Measurements from ENCODE around the gene MYBPH. TPM values are rescaled to one million over a fixed set of nuclear protein-coding genes. Genes with fewer than 3 reads are reported as not detected.

Gene MYBPH
- total RNA-seq, 2 experiments from 2014 or later = not detected

DNA sequence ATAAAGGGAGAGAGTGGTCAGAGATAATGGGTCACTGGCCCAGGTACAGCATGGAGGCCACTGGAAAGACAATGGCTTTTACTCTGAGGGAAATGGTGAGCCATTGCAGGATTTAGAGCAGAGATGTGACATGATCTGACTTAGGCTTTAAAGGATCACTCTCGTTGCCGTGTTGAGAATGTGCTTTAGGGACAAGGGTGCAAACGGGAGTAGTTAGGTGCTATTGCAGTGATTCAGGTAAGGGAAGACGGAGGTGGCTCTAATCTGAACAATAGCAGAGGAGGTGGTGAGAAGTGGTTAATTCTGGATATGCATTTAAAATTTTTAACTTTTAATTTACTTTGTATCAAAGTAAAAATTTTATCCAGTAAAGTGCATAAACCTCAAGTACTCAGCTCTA, 38.3 kb downstream of the MYBPH start:
- no peak for DNase-seq
- CTCF ChIA-PET = interaction anchor here (1.2 kb wide), 1 partner anchor 98 kb away, joined by 3 read pairs; no protein-coding TSS in a partner anchor
- intact Hi-C loops (cut with micrococcal nuclease) = no loop called here
- peaks cover 4% of the 10 kb centered on the region for H3K27me3 Mint-ChIP-seq (ENCODE audit: low read depth)
- H3K4me3 Mint-ChIP-seq = no peak overlapping the region
- H3K36me3 Mint-ChIP-seq (ENCODE audit: low read depth) = no peaks in the 10 kb centered on the region
- no peaks in the 10 kb centered on the region for H3K4me1 Mint-ChIP-seq (ENCODE audit: low read depth)
- H3K27ac Mint-ChIP-seq = no peak overlapping the region
- H3K9me3 Mint-ChIP-seq = no peaks in the 10 kb centered on the region

GRCh38 chr1:203136409-203137042, 39.1 kb downstream of the MYBPH start:
- Mint-ChIP-seq H3K4me1 (ENCODE audit: low read depth) (no peaks in the 10 kb centered on the region), H3K27ac (no peak overlapping the region), H3K27me3 (ENCODE audit: low read depth) (peaks cover 4% of the 10 kb centered on the region), H3K9me3 (no peaks in the 10 kb centered on the region), H3K4me3 (no peak overlapping the region), H3K36me3 (ENCODE audit: low read depth) (no peaks in the 10 kb centered on the region)
- CTCF ChIA-PET = no interaction called here
- no peak for DNase-seq
- intact Hi-C loops (cut with micrococcal nuclease) = no loop called here

- intact Hi-C loops (cut with micrococcal nuclease) = no loop called here
- no peak overlapping the region for H3K27ac Mint-ChIP-seq
Observed at GRCh38 chr1:203135636-203136305, 39.9 kb downstream of the MYBPH start.

DNA sequence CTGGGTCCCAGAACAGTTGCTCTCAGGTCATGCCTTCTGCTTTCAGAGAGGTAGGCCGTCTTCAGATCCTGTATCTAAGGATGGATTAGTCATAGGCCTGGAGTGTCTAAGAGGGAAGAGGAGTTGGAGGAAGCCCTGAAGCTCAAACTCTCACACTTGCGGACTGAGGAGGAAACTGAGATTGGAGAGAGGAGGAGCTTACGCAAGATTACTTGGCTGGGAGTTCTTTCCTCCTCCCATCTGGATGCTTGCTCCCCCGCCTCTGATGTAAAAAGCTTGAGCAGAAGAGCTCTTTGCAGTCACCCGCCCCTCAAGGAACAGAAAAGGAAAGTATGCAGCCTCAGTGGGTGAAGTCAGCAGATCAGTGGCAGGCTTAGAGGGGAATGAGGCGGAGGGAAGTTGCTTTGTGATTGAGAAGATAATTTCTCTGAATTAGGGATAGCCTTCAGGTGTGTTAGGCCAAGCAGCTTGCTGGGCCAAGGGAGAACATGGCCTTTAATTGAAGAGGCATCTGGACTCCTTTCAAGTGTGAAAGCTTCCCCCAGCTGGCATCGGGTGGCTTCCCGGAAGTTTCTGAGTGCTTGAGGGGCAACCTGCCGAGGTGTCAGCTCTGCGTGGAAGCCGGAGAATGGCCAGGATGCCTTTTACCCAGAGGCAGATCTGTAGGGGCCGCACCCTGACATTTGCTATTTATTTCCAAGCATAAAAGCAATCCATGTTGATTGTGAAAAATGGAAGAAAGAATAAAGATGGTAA, 41.5 kb downstream of the MYBPH start:
- intact Hi-C loops (cut with micrococcal nuclease) = no loop called here
- H3K27ac Mint-ChIP-seq = no peak overlapping the region
- H3K27me3 Mint-ChIP-seq (ENCODE audit: low read depth) = peaks cover 9% of the 10 kb centered on the region
- DNase-seq = no peak
- H3K36me3 Mint-ChIP-seq (ENCODE audit: low read depth) = no peaks in the 10 kb centered on the region
- no peaks in the 10 kb centered on the region for H3K9me3 Mint-ChIP-seq
- H3K4me3 Mint-ChIP-seq = no peak overlapping the region
- CTCF ChIA-PET = interaction anchor here (1.6 kb wide), 1 partner anchor 39 kb away, joined by 8 read pairs; no protein-coding TSS in a partner anchor
- H3K4me1 Mint-ChIP-seq (ENCODE audit: low read depth) = no peaks in the 10 kb centered on the region

More at GRCh38 chr1:203135636-203136305, 39.9 kb downstream of the MYBPH start:
- Mint-ChIP-seq H3K4me3 (no peak overlapping the region), H3K9me3 (no peaks in the 10 kb centered on the region), H3K36me3 (ENCODE audit: low read depth) (no peaks in the 10 kb centered on the region), H3K27me3 (ENCODE audit: low read depth) (peaks cover 4% of the 10 kb centered on the region), H3K4me1 (ENCODE audit: low read depth) (no peaks in the 10 kb centered on the region)
- CTCF ChIA-PET = no interaction called here
- DNase-seq = no peak

- no peak overlapping the region for H3K4me3 Mint-ChIP-seq
- CTCF ChIA-PET = interaction anchor here (1.6 kb wide), 1 partner anchor 11 kb away, joined by 3 read pairs; no protein-coding TSS in a partner anchor
- H3K27me3 Mint-ChIP-seq (ENCODE audit: low read depth) = peaks cover 29% of the 10 kb centered on the region
Observed at GRCh38 chr1:203131548-203132200, 44.0 kb downstream of the MYBPH start.

DNA sequence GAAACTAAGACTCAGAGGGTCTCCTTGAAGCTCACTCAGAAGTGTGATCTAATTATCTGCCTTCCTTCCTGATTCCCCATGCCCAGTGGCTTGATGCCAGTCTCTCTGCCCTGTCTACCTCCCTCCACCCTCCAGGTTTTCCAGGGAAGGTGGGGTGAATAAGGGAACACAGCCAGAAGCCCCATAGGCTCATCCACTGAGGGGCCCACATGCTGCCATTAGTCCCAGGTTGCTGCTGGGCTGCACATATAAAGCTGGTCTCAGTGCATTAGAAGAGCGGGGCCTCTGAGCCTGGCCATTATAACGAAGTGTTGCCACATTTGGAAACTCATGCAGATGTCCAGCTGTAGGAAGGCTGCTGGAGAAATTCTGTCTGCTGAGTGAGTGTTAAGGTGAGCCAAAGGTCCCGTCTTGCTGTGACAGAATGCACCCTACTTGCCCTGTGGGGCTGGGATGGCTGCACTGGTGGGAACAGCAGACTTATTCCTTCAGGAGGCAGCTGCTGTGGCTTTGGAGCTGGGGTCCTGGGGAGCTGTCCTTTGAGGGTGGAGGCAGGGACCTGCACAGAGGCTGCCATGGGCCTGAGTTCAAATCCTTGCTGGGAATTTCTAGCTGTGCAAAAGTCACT, 45.2 kb downstream of the MYBPH start:
- Mint-ChIP-seq H3K9me3 (no peaks in the 10 kb centered on the region), H3K27me3 (ENCODE audit: low read depth) (peaks cover 39% of the 10 kb centered on the region), H3K36me3 (ENCODE audit: low read depth) (no peaks in the 10 kb centered on the region), H3K27ac (no peak overlapping the region), H3K4me1 (ENCODE audit: low read depth) (peaks cover 12% of the 10 kb centered on the region), H3K4me3 (no peak overlapping the region)
- CTCF ChIA-PET = interaction anchor here (0.7 kb wide), 1 partner anchor 39 kb away, joined by 3 read pairs; no protein-coding TSS in a partner anchor
- DNase-seq = no peak
- intact Hi-C loops (cut with micrococcal nuclease) = no loop called here

More at GRCh38 chr1:203131548-203132200, 44.0 kb downstream of the MYBPH start:
- Mint-ChIP-seq H3K27ac (no peak overlapping the region), H3K4me1 (ENCODE audit: low read depth) (peaks cover 12% of the 10 kb centered on the region), H3K9me3 (no peaks in the 10 kb centered on the region), H3K36me3 (ENCODE audit: low read depth) (no peaks in the 10 kb centered on the region)
- no peak for DNase-seq
- intact Hi-C loops (cut with micrococcal nuclease) = no loop called here

- Mint-ChIP-seq H3K27ac (no peak overlapping the region), H3K27me3 (ENCODE audit: low read depth) (peaks cover 46% of the 10 kb centered on the region), H3K36me3 (ENCODE audit: low read depth) (no peaks in the 10 kb centered on the region), H3K4me3 (no peak overlapping the region), H3K9me3 (no peaks in the 10 kb centered on the region), H3K4me1 (ENCODE audit: low read depth) (peaks cover 12% of the 10 kb centered on the region)
- no peak for DNase-seq
- intact Hi-C loops (cut with micrococcal nuclease) = no loop called here
- CTCF ChIA-PET = interaction anchor here (0.7 kb wide), 1 partner anchor 39 kb away, joined by 3 read pairs; no protein-coding TSS in a partner anchor
Observed at GRCh38 chr1:203129501-203130231, 46.0 kb downstream of the MYBPH start.

DNA sequence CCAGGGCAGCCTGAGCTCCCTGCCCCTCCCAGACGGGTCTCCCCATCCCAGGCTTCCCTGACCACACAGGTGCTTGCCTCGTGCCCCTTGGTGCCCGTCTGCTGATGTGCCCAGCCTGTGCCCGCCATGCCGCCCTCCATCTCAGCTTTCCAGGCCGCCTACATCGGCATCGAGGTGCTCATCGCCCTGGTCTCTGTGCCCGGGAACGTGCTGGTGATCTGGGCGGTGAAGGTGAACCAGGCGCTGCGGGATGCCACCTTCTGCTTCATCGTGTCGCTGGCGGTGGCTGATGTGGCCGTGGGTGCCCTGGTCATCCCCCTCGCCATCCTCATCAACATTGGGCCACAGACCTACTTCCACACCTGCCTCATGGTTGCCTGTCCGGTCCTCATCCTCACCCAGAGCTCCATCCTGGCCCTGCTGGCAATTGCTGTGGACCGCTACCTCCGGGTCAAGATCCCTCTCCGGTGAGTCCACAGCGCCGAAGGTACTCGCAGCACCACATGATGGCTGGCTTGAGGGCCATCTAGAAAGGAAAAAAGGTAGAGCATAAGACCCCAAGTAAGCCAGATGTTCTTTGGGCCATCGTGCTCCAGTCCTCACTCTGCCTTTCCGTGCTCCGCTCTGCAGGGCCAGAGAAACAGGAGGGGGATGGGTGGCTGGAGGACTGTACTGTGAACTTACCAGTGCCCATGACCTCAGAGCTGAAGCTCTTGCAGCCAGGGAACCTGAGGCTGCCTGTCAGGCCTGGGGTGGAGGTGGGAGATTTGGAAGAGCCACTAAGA, 46.7 kb downstream of the MYBPH start:
- CTCF ChIA-PET = no interaction called here
- intact Hi-C loops (cut with micrococcal nuclease) = no loop called here
- Mint-ChIP-seq H3K27ac (no peak overlapping the region), H3K27me3 (ENCODE audit: low read depth) (peaks cover 53% of the 10 kb centered on the region), H3K4me3 (no peak overlapping the region), H3K4me1 (ENCODE audit: low read depth) (peaks cover 12% of the 10 kb centered on the region), H3K36me3 (ENCODE audit: low read depth) (no peaks in the 10 kb centered on the region), H3K9me3 (no peaks in the 10 kb centered on the region)
- no peak for DNase-seq

- intact Hi-C loops (cut with micrococcal nuclease) = no loop called here
- peaks cover 56% of the 10 kb centered on the region for H3K27me3 Mint-ChIP-seq (ENCODE audit: low read depth)
- CTCF ChIA-PET = interaction anchor here (1.5 kb wide), 1 partner anchor 10 kb away, joined by 3 read pairs; no protein-coding TSS in a partner anchor
- H3K4me1 Mint-ChIP-seq (ENCODE audit: low read depth) = peaks cover 12% of the 10 kb centered on the region
- no peak for DNase-seq
- H3K4me3 Mint-ChIP-seq = no peak overlapping the region
- no peak overlapping the region for H3K27ac Mint-ChIP-seq
- H3K36me3 Mint-ChIP-seq (ENCODE audit: low read depth) = no peaks in the 10 kb centered on the region
- no peaks in the 10 kb centered on the region for H3K9me3 Mint-ChIP-seq
Observed at GRCh38 chr1:203128431-203128715, 47.3 kb downstream of the MYBPH start.

GRCh38 chr1:203127666-203128430, 47.8 kb downstream of the MYBPH start, which contains the start of gene ADORA1:
TSS of gene ADORA1 (plus strand) at chr1:203127726. CDS start at chr1:203128842, 1,116 bp downstream.
- Mint-ChIP-seq H3K4me3 (no peak within 1 kb of the TSS), H3K36me3 (ENCODE audit: low read depth) (no peaks in the 10 kb centered on the region), H3K9me3 (no peaks in the 10 kb centered on the region), H3K4me1 (ENCODE audit: low read depth) (peaks cover 12% of the 10 kb centered on the region), H3K27me3 (ENCODE audit: low read depth) (peaks cover 56% of the 10 kb centered on the region), H3K27ac (no peak within 1 kb of the TSS)
- no peak for DNase-seq
- intact Hi-C loops (cut with micrococcal nuclease) = no loop called here
- CTCF ChIA-PET = interaction anchor here (1.5 kb wide), 1 partner anchor 10 kb away, joined by 3 read pairs; no protein-coding TSS in a partner anchor

Measured in activated naive CD4-positive, alpha-beta T cell treated with anti-CD3 and anti-CD28 coated beads for 36 hours (primary cell).